ENCODE measurements around the gene TMEM14C.
"Not testable (repeated sequence)": the region's sequence is repeated elsewhere in the genome, so short reads cannot be mapped to it uniquely, and the experiment has no call there.

TMEM14C gene

DNA sequence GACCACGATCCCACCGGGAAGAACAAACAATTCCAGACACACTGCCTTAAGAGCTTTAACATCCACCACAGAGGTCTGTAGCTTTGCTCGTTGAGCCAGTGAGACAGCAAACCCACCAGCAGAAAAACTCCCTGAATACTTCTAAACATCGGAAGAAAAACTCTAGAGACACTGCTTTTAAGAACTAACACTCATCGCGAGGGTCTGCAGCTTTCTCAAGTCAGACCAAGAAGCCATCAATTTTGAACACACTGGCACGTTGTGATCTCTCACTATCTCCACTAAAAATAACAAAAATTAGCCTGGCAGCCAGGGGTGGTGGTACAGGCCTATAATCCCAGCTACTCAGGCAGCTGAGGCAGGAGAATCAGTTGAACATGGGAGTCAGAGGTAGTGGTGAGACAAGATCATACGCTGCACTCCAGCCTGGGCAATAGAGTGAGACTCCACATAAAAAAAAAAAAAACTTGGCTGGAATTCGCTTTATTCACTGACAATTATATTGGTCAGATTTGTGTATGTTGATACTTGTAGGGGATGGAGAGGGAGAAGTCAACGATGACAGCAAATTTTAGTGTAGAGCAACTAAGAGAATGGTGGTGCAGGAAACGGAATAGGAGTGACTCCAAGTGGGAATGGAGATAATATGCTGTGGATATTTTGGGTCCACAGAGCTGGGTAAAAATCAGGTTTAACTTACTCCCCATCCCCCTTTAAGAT, 860 bp upstream of the TMEM14C start:
- DNase-seq, result no peak

DNA sequence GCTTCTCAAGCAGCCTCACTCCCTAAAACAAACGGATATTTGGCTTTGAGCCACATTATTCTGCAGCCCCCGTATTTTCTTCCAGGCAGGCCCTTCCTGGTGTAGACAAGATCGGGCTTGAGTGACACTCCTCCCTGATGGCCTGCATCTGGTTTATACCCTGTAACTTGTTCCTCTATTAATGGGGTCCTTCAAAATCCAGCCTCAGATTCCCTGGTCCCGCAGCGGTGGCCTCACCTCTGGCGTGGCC, 375 bp upstream of the TMEM14C start:
- DNase-seq, result no peak

DNA sequence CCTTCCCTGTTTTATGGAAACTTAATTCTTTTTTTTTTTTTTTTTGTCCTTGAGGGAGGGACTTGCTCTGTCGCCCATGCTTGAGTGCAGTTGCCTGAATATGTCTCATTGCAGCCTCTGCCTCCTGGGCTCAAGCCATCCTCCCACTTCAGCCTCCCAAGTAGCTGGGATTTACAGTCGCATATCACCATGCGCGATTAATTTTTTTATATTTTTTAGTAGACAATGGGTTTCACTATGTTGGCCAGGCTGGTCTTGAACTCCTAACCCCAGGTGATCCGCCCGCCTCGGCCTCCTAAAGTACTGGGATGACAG, 654 bp downstream of the TMEM14C start:
- DNase-seq, result no peak

DNA sequence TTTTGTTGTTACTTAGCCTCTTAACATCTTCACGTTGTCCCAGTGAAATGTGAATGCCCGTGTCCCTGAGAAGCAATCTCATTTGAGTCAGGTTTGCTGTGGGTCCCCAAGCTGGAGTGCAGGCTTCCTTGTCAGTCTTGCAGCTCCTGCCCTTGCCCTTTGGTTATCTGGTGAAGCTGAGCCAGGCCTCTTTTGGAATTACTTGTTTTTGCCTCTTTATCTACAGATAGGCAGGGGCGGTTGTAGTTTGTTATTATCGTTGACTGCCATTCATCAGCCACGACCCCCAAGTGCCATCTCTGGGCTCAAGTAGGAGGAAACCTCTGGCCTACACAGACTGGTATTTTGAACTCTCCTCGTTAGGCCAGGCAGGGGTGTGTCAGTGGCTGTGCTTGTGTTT, 2.2 kb downstream of the TMEM14C start:
- no peak for DNase-seq

DNA sequence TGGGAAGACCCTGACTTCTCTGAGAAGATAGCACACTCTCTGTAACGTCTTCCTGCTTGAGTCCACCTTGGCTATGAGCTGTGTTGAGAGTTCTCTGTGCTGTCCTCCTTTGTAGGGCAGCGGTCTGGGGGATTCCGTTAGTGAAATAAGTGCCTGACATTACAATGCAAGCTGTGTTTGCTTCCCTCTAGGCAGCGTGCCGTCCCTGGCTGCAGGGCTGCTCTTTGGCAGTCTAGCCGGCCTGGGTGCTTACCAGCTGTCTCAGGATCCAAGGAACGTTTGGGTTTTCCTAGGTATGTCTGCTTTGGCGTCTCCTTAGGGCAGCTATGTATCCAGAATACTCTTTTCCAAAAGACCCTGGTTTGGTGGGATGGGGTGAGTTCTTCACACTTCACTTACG, 2.8 kb downstream of the TMEM14C start:
- no peak for DNase-seq

DNA sequence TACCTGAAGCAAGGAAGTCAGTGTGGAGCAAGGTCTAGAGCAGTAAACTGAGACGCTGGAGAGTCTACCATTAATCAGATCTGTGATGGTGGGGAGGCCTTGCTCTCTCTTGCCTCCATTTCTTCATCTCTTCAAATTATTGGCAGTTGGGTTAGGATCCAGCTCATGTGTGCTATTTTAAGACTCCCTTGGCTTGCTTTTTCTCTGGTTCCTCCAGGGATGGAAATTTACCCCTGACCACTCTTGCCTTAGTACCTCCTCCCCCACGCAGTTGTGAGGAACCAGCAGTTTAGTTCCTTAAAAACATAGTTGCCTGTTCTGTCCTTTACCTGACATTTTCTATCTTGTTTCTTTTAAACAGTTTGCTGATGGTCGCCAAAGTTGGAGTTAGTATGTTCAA, 7.4 kb downstream of the TMEM14C start:
- DNase-seq, result no peak

DNA sequence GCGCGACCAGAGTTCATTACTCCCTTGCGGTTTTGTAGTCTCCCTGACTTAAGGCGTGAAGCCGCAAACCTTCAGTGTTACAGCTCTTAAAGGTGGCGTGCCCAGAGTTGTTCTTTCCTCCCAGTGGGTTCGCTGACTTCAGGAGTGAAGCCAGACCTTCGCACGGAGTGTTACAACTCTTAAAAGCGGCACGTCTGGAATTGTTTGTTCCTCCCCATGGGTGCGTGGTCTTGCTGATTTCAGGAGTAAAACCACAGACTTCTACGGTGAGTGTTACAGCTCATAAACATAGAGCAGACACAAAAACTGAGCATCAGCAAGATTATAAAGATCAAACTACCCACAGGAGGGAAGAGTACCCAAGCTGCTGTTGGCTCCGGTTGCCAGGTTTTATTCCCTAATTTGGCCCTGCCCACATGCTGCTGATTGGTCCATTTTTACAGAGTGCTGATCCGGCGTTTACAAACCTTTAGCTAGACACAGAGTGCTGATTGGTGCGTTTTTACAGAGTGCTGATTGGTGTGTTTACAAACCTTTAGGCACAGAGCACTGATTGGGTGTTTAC, 10.4 kb downstream of the TMEM14C start:
- no peak for DNase-seq

DNA sequence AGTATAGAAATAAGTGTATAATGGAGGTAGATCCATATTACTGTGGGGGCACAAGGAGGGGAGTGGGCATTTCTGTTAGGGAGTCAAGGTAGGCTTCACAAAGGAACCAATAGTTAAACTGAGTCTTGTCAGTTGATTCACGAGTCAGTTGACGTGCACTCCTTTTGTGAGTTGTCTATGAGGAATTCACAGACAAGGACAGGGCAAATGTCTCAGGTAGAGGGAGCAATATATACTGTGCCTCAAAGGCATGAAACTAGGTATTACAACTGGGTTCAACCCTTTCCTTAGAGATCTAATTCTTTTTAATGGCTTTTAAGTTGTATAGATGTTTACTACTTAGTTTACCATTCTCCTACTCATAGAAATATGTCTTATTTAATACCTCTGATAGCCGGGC, 11.0 kb downstream of the TMEM14C start:
- DNase-seq, result no peak

DNA sequence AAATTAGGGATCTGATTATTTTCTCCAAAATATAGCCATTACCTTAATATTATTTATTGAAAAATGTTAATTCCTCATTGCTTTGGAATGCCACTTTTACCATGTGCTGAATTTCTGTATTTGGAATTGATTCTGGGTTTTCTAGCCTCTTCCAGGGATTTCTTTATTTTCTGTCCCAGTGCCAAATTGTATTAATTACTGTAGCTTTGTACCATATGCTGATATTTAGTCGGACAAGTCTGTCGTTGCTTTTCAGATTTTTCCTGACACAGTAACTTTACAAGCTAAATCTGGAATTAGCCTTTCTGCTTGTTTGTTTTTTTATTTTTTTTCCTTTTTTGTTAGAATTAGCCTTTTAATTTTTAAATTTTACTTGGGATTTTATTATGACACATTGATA, 13.9 kb downstream of the TMEM14C start:
- no peak for DNase-seq

DNA sequence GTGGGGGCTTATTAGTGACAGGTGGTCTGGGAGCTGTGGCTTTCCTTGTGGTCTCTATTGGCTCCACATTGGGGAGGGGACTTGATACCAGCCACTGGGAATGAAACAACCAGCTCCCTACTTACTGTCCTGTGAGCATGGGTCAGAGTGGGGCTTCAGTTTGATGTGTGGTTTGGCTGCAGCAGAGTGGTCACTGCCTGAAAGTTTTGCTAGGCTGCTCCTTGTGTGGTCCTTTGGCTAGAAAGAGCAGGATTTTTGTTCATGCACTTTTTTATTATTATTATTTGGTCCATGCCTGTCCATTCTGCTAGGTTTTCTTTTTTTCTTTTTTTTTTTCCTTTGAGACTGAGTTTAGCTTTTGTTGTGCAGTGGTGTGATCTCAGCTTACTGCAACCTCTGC, 17.2 kb downstream of the TMEM14C start:
- no peak for DNase-seq

DNA sequence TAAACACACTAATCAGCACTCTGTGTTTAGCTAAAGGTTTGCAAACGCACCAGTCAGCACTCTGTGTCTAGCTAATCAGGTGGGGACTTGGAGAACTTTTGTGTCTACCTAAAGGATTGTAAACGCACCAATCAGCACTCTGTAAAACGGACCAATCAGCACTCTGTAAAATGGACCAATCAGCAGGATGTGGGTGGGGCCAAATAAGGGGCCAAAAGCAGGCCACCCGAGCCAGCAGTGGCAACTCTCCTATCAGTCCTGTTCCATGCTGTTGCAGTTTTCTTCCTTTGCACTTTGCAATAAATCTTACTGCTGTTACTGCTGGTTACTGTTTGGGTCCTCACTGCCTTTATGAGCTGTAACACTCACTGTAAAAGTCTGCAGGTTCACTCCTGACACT, 18.8 kb downstream of the TMEM14C start:
- not testable (repeated sequence) for DNase-seq

DNA sequence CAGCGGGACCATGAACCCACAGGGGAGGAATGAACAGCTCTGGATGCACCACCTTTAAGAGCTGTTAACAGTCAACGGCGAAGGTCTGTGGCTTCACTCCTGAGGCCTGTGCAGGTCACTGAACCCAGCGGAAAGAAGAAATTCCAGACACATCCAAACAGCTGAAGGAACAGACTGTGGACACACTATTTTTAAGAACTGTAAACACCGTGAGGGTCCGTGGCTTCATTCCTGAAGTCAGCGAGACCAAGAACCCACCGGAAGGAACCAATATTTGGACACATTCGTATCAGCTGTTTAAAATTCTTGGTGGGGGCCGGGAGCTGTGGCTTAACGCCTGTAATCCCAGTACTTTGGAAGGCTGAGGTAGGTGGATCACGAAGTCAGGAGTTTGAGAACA, 19.4 kb downstream of the TMEM14C start:
- no peak for DNase-seq

DNA sequence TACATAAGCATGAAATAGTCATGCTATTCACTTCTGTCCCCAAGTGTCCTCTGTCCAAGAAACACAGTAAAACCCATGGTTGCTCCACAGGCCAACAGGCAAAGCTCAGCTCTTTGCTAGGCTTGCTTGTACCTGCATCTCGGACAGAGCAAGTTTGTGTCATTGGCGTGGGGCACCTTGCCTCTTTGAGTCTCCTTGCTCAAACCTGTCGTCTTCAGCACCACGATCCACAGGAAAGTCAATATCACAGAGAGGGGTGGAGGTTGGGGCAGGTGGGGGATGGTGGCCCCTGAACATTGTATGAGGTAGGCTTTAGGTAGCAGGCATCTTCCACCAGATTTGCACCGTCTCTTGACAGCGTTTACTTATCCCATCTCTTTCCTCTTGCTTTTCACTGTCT, 20.6 kb downstream of the TMEM14C start:
- no peak for DNase-seq

DNA sequence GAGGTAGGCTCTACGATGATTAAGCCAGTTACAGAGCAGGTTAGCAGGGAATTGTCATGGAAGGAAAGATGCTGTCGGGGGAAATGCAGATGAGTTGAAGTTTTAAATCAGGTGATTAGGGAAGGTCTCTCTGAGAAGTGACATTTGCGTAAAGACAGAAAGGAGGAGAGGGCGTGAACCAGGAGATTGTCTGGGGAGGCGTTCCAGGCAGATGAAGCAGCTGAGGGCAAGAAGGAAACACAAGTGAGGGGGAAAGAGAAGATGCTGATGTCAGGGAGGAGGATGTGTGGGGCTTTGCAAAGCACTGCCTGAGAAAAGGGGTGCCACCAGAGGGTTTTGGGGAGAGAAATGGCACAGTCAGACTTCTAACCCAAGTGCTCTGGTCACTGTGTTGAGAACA, 22.2 kb downstream of the TMEM14C start:
- DNase-seq, result no peak

DNA sequence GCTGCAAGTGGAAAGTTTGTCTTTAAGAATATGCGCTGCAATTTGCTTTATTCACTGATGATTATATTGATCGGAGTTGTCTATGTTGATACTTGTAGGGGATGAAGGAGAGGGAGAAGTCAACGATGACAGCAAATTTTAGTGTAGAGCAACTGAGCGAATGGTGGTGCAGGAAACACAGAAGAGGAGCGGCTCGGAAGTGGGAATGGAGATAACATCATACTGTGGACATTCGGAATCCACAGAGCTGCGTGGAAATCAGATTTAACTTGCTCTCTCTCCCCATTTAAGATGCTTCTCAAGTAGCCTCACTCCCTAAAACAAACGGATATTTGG, 24.0 kb downstream of the TMEM14C start:
- no peak for DNase-seq

DNA sequence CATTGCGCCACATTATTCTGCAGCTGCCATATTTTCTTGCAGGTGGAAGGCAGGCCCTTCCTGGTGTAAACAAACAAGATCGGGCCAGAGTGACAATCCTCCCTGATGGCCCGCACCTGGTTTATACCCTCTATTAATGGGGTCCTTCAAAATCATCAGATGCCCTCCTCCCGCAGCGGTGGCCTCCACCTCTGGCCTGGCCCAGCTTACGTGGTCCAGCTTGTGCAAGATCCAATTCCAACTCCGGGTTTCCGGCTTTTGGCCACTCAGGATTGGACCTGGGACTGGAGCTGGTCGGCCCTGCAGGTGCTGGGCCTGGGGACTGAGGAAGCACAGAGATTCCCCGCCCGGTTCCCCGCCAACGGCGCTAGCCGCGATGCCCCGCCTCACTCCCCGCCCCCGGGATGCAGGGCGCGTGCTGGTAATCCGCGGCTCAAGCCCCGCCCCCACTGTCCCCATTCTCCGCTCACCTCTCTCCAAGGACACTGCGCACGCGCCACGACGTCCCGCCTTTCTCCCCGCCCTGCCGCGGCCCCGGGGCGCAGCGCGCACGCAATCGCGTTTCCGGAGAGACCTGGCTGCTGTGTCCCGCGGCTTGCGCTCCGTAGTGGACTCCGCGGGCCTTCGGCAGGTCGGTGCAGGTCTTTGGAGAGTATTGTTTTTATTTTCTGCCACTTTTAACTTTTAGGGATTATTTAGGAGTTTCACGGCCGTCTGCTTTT, 24.5 kb downstream of the TMEM14C start, which contains the start of gene TMEM14B:
TSS of gene TMEM14B (plus strand) at position 555 of the 722 bp plus-strand sequence. CDS start 1,441 bp downstream, outside the sequence.
- DNase-seq, result peak; percentile 97 to 99 (median 98)

DNA sequence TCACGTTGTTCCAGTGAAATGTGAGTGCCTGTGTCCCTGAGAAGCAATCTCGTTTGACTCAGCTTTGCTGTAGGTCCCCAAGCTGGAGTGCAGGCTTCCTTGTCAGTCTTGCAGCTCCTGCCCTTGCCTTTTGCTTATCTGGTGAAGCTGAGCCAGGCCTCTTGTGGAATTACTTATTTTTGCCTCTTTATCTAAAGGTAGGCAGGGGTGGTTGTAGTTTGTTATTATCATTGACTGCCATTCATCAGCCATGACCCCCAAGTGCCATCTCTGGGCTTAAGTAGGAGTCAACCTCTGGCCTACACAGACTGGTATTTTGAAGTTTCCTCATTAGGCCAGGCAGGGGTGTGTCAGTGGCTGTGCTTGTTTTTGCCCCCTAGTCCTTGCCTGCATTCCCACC, 26.9 kb downstream of the TMEM14C start:
- DNase-seq, result no peak

DNA sequence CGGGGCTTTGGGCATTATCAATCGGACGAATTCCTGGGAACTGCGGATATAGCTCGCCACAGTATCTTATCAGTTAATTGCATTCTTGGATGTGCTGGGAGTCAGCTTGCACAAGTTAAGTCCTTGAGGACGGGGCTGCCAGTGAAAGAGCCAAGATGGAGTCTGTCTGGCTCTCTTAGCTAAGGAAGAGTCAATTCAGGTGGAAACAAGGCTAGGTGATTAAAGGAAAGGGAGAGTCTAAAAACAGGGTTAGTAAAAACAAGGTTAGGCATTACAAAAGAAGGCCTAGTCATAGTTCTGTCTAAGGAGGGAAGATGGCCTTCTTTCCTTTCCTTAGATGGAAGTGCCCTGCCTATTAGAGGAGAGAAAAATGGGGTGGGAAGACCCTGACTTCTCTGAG, 27.7 kb downstream of the TMEM14C start:
- DNase-seq, result not testable (repeated sequence)

DNA sequence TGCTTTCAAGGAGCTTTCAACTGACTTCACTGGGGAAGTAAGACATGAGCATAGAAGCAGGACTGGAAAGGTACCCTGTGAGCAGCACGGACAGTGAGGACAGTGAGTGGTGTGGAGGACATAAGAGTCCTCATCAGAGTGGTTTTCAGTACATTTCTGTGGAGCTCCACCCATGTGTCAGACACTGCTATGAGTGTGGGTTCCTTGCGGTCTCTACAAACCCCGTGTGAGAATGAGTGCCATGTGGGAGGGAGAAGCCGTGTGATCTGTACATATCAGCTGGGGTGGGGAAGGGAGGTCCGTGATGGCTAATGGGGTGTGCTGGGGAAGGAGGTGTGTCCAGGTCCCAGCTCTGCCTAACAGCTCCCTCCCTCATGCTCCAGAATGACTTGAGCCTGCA, 28.9 kb downstream of the TMEM14C start:
- not testable (repeated sequence) for DNase-seq

DNA sequence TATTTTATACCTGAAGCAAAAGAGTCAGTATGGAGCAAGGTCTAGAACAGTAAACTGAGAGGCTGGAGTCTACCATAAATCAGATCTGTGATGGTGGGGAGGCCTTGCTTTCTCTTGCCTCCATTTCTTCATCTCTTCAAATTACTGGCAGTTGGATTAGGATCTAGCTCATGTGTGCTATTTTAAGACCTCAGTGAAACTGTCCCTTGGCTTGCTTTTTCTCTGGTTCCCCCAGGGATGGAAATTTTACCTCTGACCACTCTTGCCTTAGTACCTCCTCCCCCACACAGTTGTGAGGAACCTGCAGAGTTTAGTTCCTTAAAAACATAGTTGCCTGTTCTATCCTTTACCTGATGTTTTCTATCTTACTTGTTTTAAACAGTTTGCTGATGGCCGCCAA, 33.2 kb downstream of the TMEM14C start:
- no peak for DNase-seq

DNA sequence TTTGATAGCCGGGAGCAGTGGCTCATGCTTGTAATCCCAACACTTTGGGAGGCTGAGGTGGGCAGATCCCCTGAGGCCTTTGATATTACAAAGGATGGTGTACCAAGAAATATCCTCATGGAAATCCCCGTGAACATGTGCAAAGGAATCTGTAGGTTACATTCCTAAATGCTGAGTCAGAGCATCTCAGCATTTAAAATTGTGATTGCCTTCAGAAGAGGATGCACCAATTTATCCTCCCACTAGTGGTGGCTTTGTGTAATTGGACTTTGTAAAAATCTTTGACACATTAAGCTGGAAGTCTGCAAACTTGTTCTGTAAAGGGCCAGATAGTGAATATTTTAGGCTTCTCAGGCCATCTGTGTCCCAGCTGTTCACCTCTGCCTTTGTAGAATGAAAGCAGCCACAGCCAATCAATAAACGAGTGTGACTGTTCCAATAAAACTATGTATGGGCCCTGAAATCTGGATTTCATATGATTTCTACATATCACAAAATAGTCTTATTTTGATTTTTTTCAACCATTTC, 36.5 kb downstream of the TMEM14C start:
- no peak for DNase-seq

DNA sequence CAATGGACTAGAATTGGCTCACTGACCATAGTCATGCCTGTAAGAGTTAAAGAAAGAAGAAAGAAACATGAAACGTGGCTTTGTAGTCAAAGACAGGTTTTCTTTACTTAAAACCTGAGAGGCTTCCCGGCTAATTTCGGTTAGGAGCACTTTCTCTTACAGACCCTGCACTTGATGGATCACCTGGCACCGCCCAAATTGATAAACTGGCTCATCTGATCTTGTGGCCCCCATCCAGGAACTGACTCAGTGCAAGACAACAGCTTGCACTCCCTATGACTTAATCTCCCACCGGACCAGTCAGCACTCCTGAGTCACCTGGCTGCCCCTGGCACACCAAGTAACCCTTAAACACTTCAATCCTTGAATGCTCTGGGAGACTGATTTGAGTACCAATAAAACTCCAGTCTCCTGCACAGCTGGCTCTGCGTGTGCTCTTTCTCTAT, 37.0 kb downstream of the TMEM14C start:
- DNase-seq, result no peak

DNA sequence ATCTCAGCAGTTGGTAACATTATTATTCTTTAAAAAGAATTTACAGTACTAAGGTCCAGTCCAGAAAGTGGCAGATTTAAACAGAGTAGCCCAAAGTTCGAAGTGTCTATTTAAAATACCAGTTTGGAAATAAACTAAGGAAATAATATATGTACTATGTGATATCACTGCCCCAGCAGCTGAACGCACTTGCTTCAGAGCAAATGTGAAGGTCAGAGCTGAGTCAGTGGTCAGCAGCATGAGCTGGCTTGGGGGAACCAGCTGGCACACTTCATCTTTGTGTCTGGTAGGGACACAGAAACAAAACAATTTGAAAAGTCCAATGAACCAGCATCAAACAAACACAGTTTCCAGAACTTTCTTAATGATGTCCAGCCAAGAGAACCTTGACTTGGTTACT, 40.1 kb downstream of the TMEM14C start:
- DNase-seq, result no peak

DNA sequence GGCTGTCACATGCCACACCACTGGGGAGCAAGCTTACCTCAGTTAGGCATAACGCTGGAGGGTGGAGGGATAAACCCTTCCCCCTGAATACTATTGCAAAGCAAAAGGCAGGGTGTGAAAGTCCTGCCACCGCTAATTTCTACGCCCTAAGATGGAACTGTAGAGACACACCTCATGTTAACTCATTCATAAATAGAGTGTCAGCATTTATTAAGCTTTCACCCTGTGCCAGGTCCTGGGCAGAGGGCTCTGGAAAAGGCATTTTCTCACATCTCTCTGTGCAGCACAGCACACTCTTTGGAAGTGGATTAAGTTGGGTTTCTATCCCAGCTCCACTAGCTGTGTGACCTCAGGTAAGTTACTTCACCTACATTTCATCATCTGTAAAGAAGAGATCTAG, 46.5 kb downstream of the TMEM14C start:
- no peak for DNase-seq

Measured in activated naive CD4-positive, alpha-beta T cell (primary cell).